Measurements from ENCODE around the gene PLEKHA4.
"Not testable (repeated sequence)": the region's sequence is repeated elsewhere in the genome, so short reads cannot be mapped to it uniquely, and the experiment has no call there.

- TF ChIP-seq, protein P1, sequence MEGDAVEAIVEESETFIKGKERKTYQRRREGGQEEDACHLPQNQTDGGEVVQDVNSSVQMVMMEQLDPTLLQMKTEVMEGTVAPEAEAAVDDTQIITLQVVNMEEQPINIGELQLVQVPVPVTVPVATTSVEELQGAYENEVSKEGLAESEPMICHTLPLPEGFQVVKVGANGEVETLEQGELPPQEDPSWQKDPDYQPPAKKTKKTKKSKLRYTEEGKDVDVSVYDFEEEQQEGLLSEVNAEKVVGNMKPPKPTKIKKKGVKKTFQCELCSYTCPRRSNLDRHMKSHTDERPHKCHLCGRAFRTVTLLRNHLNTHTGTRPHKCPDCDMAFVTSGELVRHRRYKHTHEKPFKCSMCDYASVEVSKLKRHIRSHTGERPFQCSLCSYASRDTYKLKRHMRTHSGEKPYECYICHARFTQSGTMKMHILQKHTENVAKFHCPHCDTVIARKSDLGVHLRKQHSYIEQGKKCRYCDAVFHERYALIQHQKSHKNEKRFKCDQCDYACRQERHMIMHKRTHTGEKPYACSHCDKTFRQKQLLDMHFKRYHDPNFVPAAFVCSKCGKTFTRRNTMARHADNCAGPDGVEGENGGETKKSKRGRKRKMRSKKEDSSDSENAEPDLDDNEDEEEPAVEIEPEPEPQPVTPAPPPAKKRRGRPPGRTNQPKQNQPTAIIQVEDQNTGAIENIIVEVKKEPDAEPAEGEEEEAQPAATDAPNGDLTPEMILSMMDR (IDR thresholded peaks at IDR 0.05; ENCODE audit: low read length), result not testable (repeated sequence)
- TF ChIP-seq EZH2 (optimal IDR thresholded peaks at IDR 0.05; ENCODE audit: low read depth, low read length); EZH2phosphoT487 (IDR thresholded peaks at IDR 0.05; ENCODE audit: low read length): not testable (repeated sequence)
Observed at GRCh38 chr19:48899386-48899749, 31.0 kb upstream of the PLEKHA4 start.

Data from MM.1S (cell line).